Progenitor cell of endocrine pancreas (in vitro differentiated cells): ENCODE results near the gene LRPPRC. TPM values are rescaled to one million over a fixed set of nuclear protein-coding genes. Genes with fewer than 3 reads are reported as not detected.
A peak's percentile ranks its signal among the peaks of the same experiment; 100 is the strongest.

Experiments used
- DNase-seq: peaks from one replicate; pipeline ENCODE4 v3.0.0; 2021; ENCODE audit warnings: low spot score; ENCODE audit not compliant: unreplicated experiment
- H3K27ac Mint-ChIP-seq: 2 replicates; pipeline ENCODE4 v1.8.0; 2021; ENCODE audit warnings: mild to moderate bottlenecking, moderate library complexity, mixed read lengths
- H3K27me3 Mint-ChIP-seq: 2 replicates; pipeline ENCODE4 v1.8.0; 2021; ENCODE audit warnings: mixed read lengths
- H3K36me3 Mint-ChIP-seq: 2 replicates; pipeline ENCODE4 v1.8.0; 2022; ENCODE audit warnings: mixed read lengths; ENCODE audit not compliant: insufficient read depth
- H3K4me1 Mint-ChIP-seq: 2 replicates; pipeline ENCODE4 v1.8.0; 2021; ENCODE audit warnings: low read depth, mixed read lengths
- H3K4me3 Mint-ChIP-seq: 2 replicates; pipeline ENCODE4 v1.8.0; 2021; ENCODE audit warnings: low read depth, mild to moderate bottlenecking, moderate library complexity, mixed read lengths
- H3K9me3 Mint-ChIP-seq: 2 replicates; pipeline ENCODE4 v1.8.0; 2021; ENCODE audit warnings: low read depth, mixed read lengths
- CTCF ChIP-seq: fragments of 200-600 bp; sonication (generic); IDR thresholded peaks from one replicate; pipeline ENCODE4 v1.5.0; 2021; ENCODE audit warnings: antibody characterized with exemption, mild to moderate bottlenecking; ENCODE audit not compliant: unreplicated experiment
- total RNA-seq: library from RNA; stranded (reverse); gene quantifications from 2 replicates; pipeline ENCODE4 v1.2.1, GENCODE V29; 2021

The LRPPRC gene
- total RNA-seq, 1 donor from 2014 or later: 105 TPM

- Mint-ChIP-seq H3K36me3 (no peaks in the 10 kb centered on the region), H3K4me3 (no peak overlapping the region), H3K27ac (no peak overlapping the region), H3K4me1 (peaks cover 3% of the 10 kb centered on the region), H3K9me3 (no peaks in the 10 kb centered on the region), H3K27me3 (peaks cover 16% of the 10 kb centered on the region)
- TF ChIP-seq CTCF: peak; percentile 94
- DNase-seq: peak; percentile 58
Measured at GRCh38 chr2:43877782-43878464, 117.9 kb downstream of the LRPPRC start.

GRCh38 chr2:43874776-43875451 is 120.9 kb downstream of the LRPPRC start:
- DNase-seq: no peak
- Mint-ChIP-seq H3K4me1 (no peaks in the 10 kb centered on the region), H3K9me3 (no peaks in the 10 kb centered on the region), H3K27me3 (peaks cover 40% of the 10 kb centered on the region), H3K36me3 (no peaks in the 10 kb centered on the region), H3K4me3 (no peak overlapping the region), H3K27ac (no peak overlapping the region)
- TF ChIP-seq CTCF: no peak

DNA sequence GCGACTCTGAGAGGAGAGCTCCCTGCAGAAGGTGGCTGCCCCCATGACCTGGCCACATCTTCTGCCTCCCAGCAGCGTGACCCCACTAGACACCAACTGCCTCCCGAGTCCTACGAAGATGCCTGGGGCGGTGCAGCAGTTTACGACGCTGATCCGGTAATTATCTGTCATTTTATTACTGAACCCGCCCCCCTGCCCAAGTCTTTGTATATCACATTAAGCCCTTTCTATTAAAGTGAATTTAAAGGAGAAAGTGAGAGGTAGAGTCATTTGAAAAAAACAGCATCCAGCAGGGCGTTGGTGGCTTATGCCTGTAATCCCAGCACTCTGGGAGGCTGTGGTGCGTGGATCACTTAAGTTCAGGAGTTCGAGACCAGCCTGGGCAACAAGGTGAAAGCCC is 123.6 kb downstream of the LRPPRC start:
- TF ChIP-seq CTCF: no peak
- Mint-ChIP-seq H3K36me3 (no peaks in the 10 kb centered on the region), H3K9me3 (no peaks in the 10 kb centered on the region), H3K27ac (no peak overlapping the region), H3K4me3 (no peak overlapping the region), H3K4me1 (no peaks in the 10 kb centered on the region), H3K27me3 (peaks cover 51% of the 10 kb centered on the region)
- no peak for DNase-seq

DNA sequence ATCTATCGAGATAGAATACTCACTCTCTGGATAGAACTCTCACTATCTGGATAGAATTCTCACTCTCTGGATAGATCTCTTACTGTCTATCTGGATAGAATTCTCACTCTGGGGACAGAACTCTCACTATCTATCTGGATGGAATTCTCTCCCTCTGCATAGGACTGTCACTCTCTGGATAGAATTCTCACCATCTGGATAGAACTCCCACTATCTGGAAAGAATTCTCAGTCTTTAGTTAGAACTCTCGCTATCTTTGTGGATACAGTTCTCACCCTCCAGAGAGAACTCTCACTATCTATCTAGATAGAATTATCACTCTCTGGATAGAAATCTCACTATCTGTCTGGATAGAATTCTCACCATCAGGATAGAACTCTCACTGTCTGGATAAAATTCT is 140.5 kb downstream of the LRPPRC start:
- no peak for DNase-seq
- Mint-ChIP-seq H3K4me3 (no peak overlapping the region), H3K36me3 (no peaks in the 10 kb centered on the region), H3K4me1 (peaks cover 6% of the 10 kb centered on the region), H3K27me3 (peaks cover 51% of the 10 kb centered on the region), H3K27ac (no peak overlapping the region), H3K9me3 (no peaks in the 10 kb centered on the region)
- no peak for TF ChIP-seq CTCF

DNA sequence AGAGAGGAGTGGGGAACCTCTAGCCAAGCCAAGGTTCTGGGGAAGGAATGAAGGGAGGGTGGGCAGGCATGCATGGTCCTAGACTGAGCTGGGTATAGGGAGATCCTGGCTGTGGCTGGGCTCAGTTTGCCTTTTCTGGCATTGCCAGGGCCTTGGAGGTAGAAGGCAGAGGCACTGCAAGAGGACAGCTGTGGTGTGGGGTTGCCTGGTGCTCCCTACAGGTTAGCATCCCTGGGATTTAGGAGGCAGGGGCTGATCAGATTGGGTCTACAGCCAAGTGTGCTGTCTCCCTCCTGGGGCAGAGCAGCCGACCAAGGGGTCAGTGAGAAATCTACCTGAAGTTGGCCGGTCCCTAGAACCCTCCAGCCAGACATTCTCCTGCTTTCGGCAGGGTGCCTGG is 141.1 kb downstream of the LRPPRC start:
- H3K36me3 Mint-ChIP-seq: no peaks in the 10 kb centered on the region
- no peak for DNase-seq
- TF ChIP-seq CTCF: no peak
- peaks cover 47% of the 10 kb centered on the region for H3K27me3 Mint-ChIP-seq
- no peak overlapping the region for H3K27ac Mint-ChIP-seq
- H3K9me3 Mint-ChIP-seq: no peaks in the 10 kb centered on the region
- peaks cover 6% of the 10 kb centered on the region for H3K4me1 Mint-ChIP-seq
- H3K4me3 Mint-ChIP-seq: no peak overlapping the region
